Measurements from ENCODE around the gene SLC10A6. TPM values are rescaled to one million over a fixed set of nuclear protein-coding genes. Genes with fewer than 3 reads are reported as not detected.

SLC10A6 gene
- total and polyA plus RNA-seq, 2 of the 13 experiments (the other 11 are each of a cell fraction or from before 2014, with no cell fraction given), result not detected

GRCh38 chr4:86818211-86818610, 31.0 kb downstream of the SLC10A6 start:
- intact Hi-C loops (cut with micrococcal nuclease; ENCODE audit: unreplicated experiment) (no loop called here), in situ Hi-C loops (cut with HindIII; ENCODE audit: extremely low pct_ligation_motif_present, low pct_unique_long_range_greater_than_20kb) (no loop called here)
- H4K20me1 ChIP-seq (ENCODE audit: insufficient read depth, low read length), result no peaks in the 10 kb centered on the region
- H2AFZ ChIP-seq (ENCODE audit: low read length), result no peak overlapping the region
- no TSS peak for BruUV-seq (replicated peaks)
- FAIRE-seq (no peak), DNase-seq (ENCODE audit: low spot score) (no peak), ATAC-seq (no peak)
- H3K79me2 ChIP-seq (ENCODE audit: insufficient read depth, low read length), result no peaks in the 10 kb centered on the region
- H3K4me3 ChIP-seq (replicated peaks in 1 of 3; ENCODE audit: insufficient read depth in 1 of 3, low read depth in 2 of 3, low read length in 3 of 3), result no peak overlapping the region
- H3K27ac ChIP-seq (ENCODE audit: extremely low read length, insufficient read depth, low read length), result no peak overlapping the region
- no peaks in the 10 kb centered on the region for H3K27me3 ChIP-seq (ENCODE audit: control insufficient read depth in 1 of 2, insufficient read depth in 2 of 2, low read length in 2 of 2)
- ChIA-PET POLR2A (no interaction called here), CTCF (ENCODE audit: low intra/inter-chr PET ratio, low total read pairs) (no interaction called here)
- H3K4me1 ChIP-seq (ENCODE audit: insufficient read depth, low read length), result peaks cover 7% of the 10 kb centered on the region; the same call in 1 of the 2 replicates
- H3K4me2 ChIP-seq (ENCODE audit: low read depth, low read length), result no peak overlapping the region
- 52% methylated on average over 2 of the region's 2 CpGs for WGBS (ENCODE audit: low lambda C conversion rate)
- no peaks in the 10 kb centered on the region for H3K36me3 ChIP-seq (replicated peaks in 1 of 2; ENCODE audit: control insufficient read depth in 1 of 2, insufficient read depth in 2 of 2, low read length in 2 of 2)
- TF ChIP-seq BRCA1 (CRISPR knock-in tag; IDR thresholded peaks at IDR 0.05) (no peak), ZNF567 (CRISPR knock-in tag; IDR thresholded peaks at IDR 0.05; ENCODE audit: borderline replicate concordance) (no peak), ZBTB20 (CRISPR knock-in tag; IDR thresholded peaks at IDR 0.05; ENCODE audit: borderline replicate concordance, low read depth) (no peak), EZH2 (conservative IDR thresholded peaks at IDR 0.05; ENCODE audit: low read depth, low read length) (no peak)
- TF ChIP-seq, protein P1, sequence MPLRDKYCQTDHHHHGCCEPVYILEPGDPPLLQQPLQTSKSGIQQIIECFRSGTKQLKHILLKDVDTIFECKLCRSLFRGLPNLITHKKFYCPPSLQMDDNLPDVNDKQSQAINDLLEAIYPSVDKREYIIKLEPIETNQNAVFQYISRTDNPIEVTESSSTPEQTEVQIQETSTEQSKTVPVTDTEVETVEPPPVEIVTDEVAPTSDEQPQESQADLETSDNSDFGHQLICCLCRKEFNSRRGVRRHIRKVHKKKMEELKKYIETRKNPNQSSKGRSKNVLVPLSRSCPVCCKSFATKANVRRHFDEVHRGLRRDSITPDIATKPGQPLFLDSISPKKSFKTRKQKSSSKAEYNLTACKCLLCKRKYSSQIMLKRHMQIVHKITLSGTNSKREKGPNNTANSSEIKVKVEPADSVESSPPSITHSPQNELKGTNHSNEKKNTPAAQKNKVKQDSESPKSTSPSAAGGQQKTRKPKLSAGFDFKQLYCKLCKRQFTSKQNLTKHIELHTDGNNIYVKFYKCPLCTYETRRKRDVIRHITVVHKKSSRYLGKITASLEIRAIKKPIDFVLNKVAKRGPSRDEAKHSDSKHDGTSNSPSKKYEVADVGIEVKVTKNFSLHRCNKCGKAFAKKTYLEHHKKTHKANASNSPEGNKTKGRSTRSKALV (CRISPR knock-in tag; IDR thresholded peaks at IDR 0.05), result no peak
- peaks cover 9% of the 10 kb centered on the region; the same call in 1 of the 2 replicates for H3K9me3 ChIP-seq (ENCODE audit: low read length)
- H3K9ac ChIP-seq (ENCODE audit: insufficient read depth, low read depth, low read length), result no peak overlapping the region

GRCh38 chr4:86816501-86817273, 32.5 kb downstream of the SLC10A6 start:
- Histone ChIP-seq H3K79me2 (ENCODE audit: insufficient read depth, low read length) (no peaks in the 10 kb centered on the region), H3K27ac (ENCODE audit: extremely low read length, insufficient read depth, low read length) (no peak overlapping the region), H4K20me1 (ENCODE audit: insufficient read depth, low read length) (no peaks in the 10 kb centered on the region), H3K9ac (ENCODE audit: insufficient read depth, low read depth, low read length) (no peak overlapping the region), H3K4me3 (replicated peaks in 1 of 3; ENCODE audit: insufficient read depth in 1 of 3, low read depth in 2 of 3, low read length in 3 of 3) (no peak overlapping the region), H3K4me1 (ENCODE audit: insufficient read depth, low read length) (peaks cover 7% of the 10 kb centered on the region; the same call in 1 of the 2 replicates), H3K36me3 (replicated peaks in 1 of 2; ENCODE audit: control insufficient read depth in 1 of 2, insufficient read depth in 2 of 2, low read length in 2 of 2) (no peaks in the 10 kb centered on the region), H3K9me3 (ENCODE audit: low read length) (peaks cover 9% of the 10 kb centered on the region; the same call in 1 of the 2 replicates), H2AFZ (ENCODE audit: low read length) (no peak overlapping the region), H3K4me2 (ENCODE audit: low read depth, low read length) (no peak overlapping the region), H3K27me3 (ENCODE audit: control insufficient read depth in 1 of 2, insufficient read depth in 2 of 2, low read length in 2 of 2) (peaks cover 0 to 2% of the 10 kb centered on the region in 2 experiments; a peak in 1 of 5 replicates)
- CTCF ChIA-PET (ENCODE audit: low intra/inter-chr PET ratio, low total read pairs), result no interaction called here
- intact Hi-C loops (cut with micrococcal nuclease; ENCODE audit: unreplicated experiment) (no loop called here), in situ Hi-C loops (cut with HindIII; ENCODE audit: extremely low pct_ligation_motif_present, low pct_unique_long_range_greater_than_20kb) (no loop called here)
- BruUV-seq (replicated peaks), result no TSS peak
- under 1% methylated on average over 9 of the region's 9 CpGs for WGBS (ENCODE audit: low lambda C conversion rate)
- POLR2A ChIA-PET, result no interaction called here
- DNase-seq (ENCODE audit: low spot score) (no peak), FAIRE-seq (no peak), ATAC-seq (no peak)
- no peak for TF ChIP-seq FOXA3 (CRISPR knock-in tag; IDR thresholded peaks at IDR 0.05)
- TF ChIP-seq ZNF891 (CRISPR knock-in tag; IDR thresholded peaks at IDR 0.05), result no peak
- TF ChIP-seq SALL1 (CRISPR knock-in tag; IDR thresholded peaks at IDR 0.05), result no peak
- TF ChIP-seq HOXA7 (CRISPR knock-in tag; IDR thresholded peaks at IDR 0.05), result no peak
- TF ChIP-seq HMGXB4 (CRISPR knock-in tag; IDR thresholded peaks at IDR 0.05; ENCODE audit: borderline replicate concordance in 1 of 2, low read depth in 1 of 2), result no peak
- TF ChIP-seq ZNF292 (CRISPR knock-in tag; IDR thresholded peaks at IDR 0.05; ENCODE audit: borderline replicate concordance, low read depth), result no peak
- TF ChIP-seq ZBTB7A (CRISPR knock-in tag; IDR thresholded peaks at IDR 0.05), result no peak
- TF ChIP-seq SMAD1 (CRISPR knock-in tag; IDR thresholded peaks at IDR 0.05; ENCODE audit: borderline replicate concordance, low read depth), result no peak
- no peak for TF ChIP-seq NPAS2 (CRISPR knock-in tag; IDR thresholded peaks at IDR 0.05; ENCODE audit: borderline replicate concordance)
